GM18867 (cell line): ENCODE results near the gene NAXE.
"Not testable (repeated sequence)": the region's sequence is repeated elsewhere in the genome, so short reads cannot be mapped to it uniquely, and the experiment has no call there.

Experiments
- ATAC-seq: cut with Tn5 transposase; IDR thresholded peaks from one replicate; pipeline ENCODE4 v1.9.1; 2021; ENCODE audit warnings: mild to moderate bottlenecking, moderate library complexity; ENCODE audit not compliant: unreplicated experiment

NAXE gene

GRCh38 chr1:156591432-156592157 is at the start of gene NAXE:
Gene NAXE (plus strand): TSS chr1:156591776. CDS start chr1:156591805, 29 bp downstream.
- ATAC-seq = peak; percentile 88

GRCh38 chr1:156543066-156543465 is 48.5 kb upstream of the NAXE start:
- no peak for ATAC-seq

- ATAC-seq = no peak
These were observed 46.9 kb upstream of the NAXE start for GRCh38 chr1:156544592-156545102.

GRCh38 chr1:156546267-156546666 is 45.3 kb upstream of the NAXE start:
- no peak for ATAC-seq

GRCh38 chr1:156547434-156547833 is 44.1 kb upstream of the NAXE start:
- no peak for ATAC-seq

GRCh38 chr1:156547982-156548381 is 43.6 kb upstream of the NAXE start:
- ATAC-seq = no peak

GRCh38 chr1:156549390-156549789 is 42.2 kb upstream of the NAXE start:
- no peak for ATAC-seq

- ATAC-seq = no peak
These were observed 41.7 kb upstream of the NAXE start for GRCh38 chr1:156549831-156550230.

- no peak for ATAC-seq
These were observed 41.2 kb upstream of the NAXE start for GRCh38 chr1:156550346-156550745.

GRCh38 chr1:156551066-156551643 is 40.4 kb upstream of the NAXE start:
- ATAC-seq = no peak

- ATAC-seq = no peak
These were observed 39.7 kb upstream of the NAXE start for GRCh38 chr1:156551869-156552268.

- no peak for ATAC-seq
These were observed 39.1 kb upstream of the NAXE start for GRCh38 chr1:156552518-156552917.

GRCh38 chr1:156552937-156553336 is 38.6 kb upstream of the NAXE start:
- ATAC-seq = not testable (repeated sequence)

- ATAC-seq = no peak
These were observed 37.6 kb upstream of the NAXE start for GRCh38 chr1:156553860-156554485.

GRCh38 chr1:156554971-156555370 is 36.6 kb upstream of the NAXE start:
- no peak for ATAC-seq

GRCh38 chr1:156555715-156556114 is 35.9 kb upstream of the NAXE start:
- ATAC-seq = no peak

- ATAC-seq = no peak
These were observed 35.2 kb upstream of the NAXE start for GRCh38 chr1:156556354-156556753.

- ATAC-seq = no peak
These were observed 32.3 kb upstream of the NAXE start for GRCh38 chr1:156559086-156559796.

- no peak for ATAC-seq
These were observed 31.7 kb upstream of the NAXE start for GRCh38 chr1:156559797-156560385.

GRCh38 chr1:156560585-156561163 is 30.9 kb upstream of the NAXE start:
- ATAC-seq = no peak

- ATAC-seq = no peak
These were observed 26.1 kb upstream of the NAXE start for GRCh38 chr1:156565519-156565918.
